GM19397 (cell line): ENCODE results near the gene KRTAP4-5.
"Not testable (repeated sequence)": the region's sequence is repeated elsewhere in the genome, so short reads cannot be mapped to it uniquely, and the experiment has no call there.

Source experiments
- ATAC-seq: cut with Tn5 transposase; IDR thresholded peaks from one replicate; pipeline ENCODE4 v1.9.1; 2021; ENCODE audit warnings: mild to moderate bottlenecking, moderate library complexity; ENCODE audit not compliant: unreplicated experiment

Gene KRTAP4-5

GRCh38 chr17:41147531-41148204, 2.0 kb downstream of the KRTAP4-5 start:
- no peak for ATAC-seq

GRCh38 chr17:41145261-41145660, 4.4 kb downstream of the KRTAP4-5 start:
- no peak for ATAC-seq

GRCh38 chr17:41144846-41145245, 4.8 kb downstream of the KRTAP4-5 start:
- ATAC-seq = no peak

- ATAC-seq = no peak
Measured at GRCh38 chr17:41141361-41141760, 8.3 kb downstream of the KRTAP4-5 start.

DNA sequence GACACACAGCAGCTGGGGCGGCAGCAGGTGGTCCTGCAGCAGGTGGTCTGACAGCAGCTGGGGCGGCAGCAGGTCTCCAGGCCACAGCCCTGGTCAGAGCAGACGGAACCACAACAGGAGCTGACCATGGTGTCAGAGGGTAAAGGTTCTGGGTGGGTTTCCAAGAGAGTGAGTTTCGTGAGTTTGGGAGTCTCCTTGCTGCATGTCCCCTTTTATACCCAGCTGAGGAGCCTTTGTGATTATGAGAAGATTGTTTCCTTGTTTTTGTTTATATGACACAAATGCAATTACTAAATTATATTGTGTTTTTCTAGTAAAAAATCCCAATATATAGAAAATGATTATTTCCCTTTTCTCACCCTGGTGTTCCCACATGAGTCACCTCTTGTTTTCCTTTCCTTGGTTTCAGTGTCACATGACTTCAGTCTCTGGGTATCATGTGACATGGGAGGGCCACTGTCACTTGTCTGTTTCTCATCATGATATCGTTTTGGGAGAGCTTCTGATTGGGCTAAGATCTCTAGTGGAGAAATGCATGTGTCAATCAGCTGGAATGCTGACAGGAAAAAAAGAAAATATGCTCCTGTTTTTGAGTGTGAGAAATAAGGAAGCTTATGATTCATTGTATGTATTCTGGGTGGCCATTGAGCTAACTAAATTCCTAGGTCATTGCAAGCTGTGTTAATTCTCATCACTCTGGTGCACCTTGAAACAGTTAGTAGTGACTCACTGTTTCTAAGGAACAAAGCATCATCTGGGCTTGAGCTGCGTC, 9.1 kb downstream of the KRTAP4-5 start, which contains the start of gene KRTAP4-6:
Gene KRTAP4-6, minus strand, starts transcription at position 185 of the 772 bp plus-strand sequence. Its CDS starts 57 bp downstream, at position 128.
- ATAC-seq = no peak

GRCh38 chr17:41139865-41140264, 9.8 kb downstream of the KRTAP4-5 start:
- not testable (repeated sequence) for ATAC-seq

DNA sequence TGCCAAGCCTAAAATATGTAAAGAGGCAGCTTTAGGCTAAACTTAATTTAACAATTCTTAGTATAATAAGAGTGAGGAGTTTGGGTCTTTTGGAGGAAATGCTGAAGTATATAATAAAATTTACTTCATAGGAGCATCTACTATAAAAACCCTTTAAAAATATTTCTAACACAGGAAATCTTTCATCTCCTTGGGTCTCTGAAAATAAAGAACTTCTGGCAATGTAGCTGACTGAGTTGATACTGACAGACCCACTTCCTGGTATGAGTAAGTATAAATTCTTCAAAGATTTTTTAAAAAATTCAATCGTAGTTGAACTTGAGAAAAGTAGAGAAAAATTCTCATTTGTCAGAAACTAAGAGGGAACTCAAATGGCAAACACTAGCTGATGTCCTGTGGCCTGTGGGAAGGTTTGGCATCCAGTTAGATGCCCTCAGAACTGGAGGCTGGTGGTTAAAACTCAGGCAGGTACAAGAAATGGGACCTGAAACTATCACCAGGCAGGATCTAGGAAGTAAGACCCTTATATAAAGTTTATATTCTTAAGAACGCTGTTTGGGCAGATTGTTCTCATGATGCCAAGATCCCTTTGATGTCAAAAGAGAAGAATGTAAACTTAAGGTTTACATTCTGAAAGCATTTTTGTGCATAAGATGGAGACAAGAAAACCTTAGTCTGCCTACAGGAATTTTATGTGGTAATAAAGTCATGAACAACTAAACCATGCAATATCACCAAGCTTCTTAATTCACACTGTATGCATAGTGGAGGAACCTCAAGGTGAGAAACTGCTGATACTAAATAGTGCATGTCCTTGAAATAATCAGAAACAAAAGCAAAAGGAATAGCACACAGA, 15.5 kb downstream of the KRTAP4-5 start:
- ATAC-seq = no peak

DNA sequence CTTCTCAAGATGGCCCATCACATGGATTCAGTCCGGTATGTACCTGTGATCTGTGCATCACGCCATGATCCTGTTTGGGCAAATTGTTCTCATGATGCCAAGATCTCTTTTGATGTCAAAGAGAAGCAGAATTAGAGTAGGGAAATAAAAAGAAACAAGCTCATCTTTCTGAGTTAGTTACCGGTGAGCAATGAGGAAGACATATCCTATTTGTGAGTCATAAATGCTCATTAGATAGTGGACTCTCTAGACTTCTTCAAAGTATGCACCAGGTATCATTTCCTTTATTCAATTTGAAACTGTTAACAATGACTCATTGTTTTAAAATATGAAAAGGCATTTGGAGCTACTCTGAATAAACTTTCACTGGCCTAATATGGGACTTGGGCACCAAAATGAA, 17.6 kb downstream of the KRTAP4-5 start:
- ATAC-seq = no peak

- ATAC-seq = no peak
Measured at GRCh38 chr17:41127371-41127770, 22.3 kb downstream of the KRTAP4-5 start.

DNA sequence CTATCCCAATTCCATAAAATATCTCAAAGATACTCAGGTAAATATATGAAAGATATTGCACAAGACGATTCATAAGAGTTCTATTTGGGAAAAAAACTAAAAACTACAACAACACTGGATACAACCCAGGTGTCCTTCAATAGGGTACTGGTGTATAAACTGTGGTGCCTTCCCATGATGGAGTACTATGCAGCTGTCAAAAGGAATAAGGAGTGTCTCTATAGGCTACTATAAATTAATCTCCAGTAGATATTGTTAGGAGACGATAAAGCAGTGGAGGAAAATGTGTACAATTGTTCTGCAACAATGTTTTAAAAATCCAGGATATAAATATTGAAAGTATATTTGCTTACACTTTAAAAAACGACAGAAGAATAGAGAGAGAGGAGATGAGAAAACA, 23.2 kb downstream of the KRTAP4-5 start:
- ATAC-seq = no peak

DNA sequence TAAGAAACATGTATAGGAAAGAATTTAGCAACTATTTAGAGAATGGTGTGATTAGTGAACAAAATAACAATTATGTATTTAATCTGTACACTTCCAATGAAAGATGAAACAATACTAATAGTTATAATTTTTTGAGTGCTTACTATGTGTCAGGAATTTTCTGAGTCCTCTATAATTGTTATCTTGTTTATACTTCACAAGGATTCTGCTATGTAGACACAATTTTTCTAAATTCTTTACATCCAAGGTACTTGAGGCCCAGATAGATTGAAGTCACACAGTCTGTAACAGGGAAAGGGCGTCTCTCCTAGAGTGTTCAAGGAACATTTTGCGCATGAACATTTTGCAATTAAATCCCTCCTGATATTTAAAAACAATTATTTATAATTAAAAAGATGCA, 24.6 kb downstream of the KRTAP4-5 start:
- no peak for ATAC-seq

GRCh38 chr17:41123991-41124371, 25.6 kb downstream of the KRTAP4-5 start, which contains the start of gene KRTAP4-12:
Gene KRTAP4-12, minus strand, starts transcription at chr17:41124182. Its CDS starts 60 bp downstream, at chr17:41124122.
- ATAC-seq = not testable (repeated sequence)

DNA sequence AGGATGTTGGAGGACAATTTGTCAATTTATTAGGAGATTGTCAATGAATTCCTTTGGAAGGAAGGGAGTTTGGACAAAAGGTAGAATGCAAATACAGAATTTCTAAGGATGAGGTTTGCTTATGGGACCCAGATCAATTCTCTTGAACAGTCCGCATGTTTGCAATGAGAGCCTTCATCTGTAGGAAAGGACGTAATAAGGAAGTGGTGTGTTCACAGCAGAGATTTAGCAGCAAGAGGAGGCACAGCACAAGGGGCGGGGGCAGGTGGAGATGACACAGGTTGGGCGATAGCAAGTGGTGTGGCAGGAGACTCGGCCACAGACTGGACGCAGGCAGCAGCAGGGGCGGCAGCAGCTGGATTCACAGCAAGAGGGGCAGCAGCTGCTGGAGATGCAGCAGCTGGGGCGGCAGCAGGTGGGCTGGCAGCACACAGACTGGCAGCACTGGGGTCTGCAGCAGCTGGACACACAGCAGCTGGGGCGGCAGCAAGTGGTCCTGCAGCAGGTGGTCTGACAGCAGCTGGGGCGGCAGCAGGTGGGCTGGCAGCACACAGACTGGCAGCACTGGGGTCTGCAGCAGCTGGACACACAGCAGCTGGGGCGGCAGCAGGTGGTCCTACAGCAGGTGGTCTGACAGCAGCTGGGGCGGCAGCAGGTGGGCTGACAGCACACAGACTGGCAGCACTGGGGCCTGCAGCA, 26.2 kb downstream of the KRTAP4-5 start:
- ATAC-seq = not testable (repeated sequence)

GRCh38 chr17:41121742-41122141, 27.9 kb downstream of the KRTAP4-5 start:
- ATAC-seq = no peak

DNA sequence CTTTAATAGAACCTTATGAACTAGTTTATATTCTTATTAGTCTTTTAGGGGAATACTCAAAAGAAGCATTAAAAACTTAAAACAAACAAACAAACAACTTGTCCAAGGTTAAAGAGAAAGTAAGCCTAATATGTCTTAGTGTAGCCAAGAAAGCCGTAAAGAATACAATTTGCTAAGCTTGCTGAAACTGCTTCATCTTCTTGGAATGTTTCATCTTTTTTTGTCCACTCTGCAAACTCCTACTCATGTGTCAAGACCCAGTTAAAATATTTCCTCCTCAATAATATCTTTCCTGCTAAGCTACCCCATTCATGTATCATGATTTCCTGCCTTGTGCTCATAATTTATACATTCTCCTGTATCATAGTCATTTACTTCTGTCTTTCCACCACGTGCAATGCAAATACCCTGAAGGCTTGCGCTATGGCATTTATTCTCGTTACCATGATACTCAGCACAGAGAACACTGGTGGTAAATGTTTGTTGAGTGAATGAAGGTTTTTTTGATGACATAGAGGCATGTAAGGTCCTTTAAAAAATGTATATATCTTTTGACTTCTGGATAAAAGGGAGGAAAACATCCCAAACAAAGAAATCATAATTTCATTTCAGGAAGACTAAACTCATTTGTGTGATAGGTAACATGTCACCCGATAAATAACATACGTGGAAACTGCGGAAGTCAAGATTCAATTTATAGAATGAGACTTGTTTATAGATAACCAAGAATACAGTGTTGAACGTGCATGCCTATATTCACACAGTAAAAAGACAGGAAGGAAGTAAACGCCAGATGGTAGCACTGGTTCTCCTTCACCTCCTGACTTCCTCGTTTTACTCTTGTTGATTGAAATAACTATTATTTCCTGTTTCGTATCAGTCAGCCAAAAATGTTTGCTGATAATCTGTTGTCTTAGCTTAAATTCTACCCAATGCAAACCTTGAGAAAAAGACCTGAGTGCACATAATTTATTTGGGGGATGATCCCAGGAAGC, 29.6 kb downstream of the KRTAP4-5 start:
- ATAC-seq = not testable (repeated sequence)

DNA sequence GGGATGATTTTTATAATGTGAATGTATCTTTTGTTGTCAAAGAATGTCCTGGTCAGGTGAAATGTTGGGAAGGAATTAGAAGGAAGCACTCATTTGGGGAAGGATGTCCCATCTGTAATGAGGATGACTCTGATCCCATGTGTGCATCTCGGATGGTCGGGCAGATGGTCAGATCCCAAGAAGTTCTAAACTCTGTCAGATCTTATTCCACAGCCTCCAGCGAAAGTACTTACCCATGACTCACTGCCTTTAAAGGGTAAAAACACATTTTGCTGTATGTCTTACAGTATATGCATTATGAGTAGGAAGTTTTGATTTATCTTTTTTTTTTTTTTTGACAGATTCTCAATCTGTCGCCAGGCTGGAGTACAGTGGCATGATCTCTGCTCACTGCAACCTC, 30.9 kb downstream of the KRTAP4-5 start:
- no peak for ATAC-seq

DNA sequence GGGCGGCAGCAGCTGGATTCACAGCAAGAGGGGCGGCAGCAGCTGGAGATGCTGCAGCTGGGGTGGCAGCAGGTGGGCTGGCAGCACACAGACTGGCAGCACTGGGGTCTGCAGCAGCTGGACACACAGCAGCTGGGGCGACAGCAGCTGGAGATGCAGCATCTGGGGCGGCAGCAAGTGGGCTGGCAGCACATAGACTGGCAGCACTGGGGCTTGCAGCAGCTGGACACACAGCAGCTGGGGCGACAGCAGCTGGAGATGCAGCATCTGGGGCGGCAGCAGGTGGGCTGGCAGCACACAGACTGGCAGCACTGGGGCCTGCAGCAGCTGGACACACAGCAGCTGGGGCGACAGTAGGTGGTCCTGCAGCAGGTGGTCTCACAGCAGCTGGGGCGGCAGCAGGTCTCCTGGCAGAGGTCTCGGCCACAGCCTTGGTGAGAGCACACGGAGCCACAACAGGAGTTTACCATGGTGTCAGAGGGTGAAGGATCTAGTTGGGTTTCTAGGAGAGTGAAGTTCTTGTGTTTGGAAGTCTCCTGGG, 31.7 kb downstream of the KRTAP4-5 start, which contains the start of gene KRTAP4-11:
Gene KRTAP4-11, minus strand, starts transcription at position 528 of the 541 bp plus-strand sequence. Its CDS starts 58 bp downstream, at position 470.
- not testable (repeated sequence) for ATAC-seq

- no peak for ATAC-seq
Measured at GRCh38 chr17:41116297-41116696, 33.3 kb downstream of the KRTAP4-5 start.
